Karpas-422 (cell line): ENCODE measurements around the gene SPTLC2. TPM values are rescaled to one million over a fixed set of nuclear protein-coding genes. Genes with fewer than 3 reads are reported as not detected.

Source experiments
- DNase-seq: peaks from one replicate; pipeline ENCODE4 v3.0.0-alpha.2; 2015
- H2AFZ ChIP-seq: fragments of 200-600 bp; sonication (generic); 2 replicates; pipeline ENCODE4 v1.6.1; 2014; ENCODE audit warnings: antibody characterized with exemption, low read length, mixed read lengths
- H3K27ac ChIP-seq: fragments of 200-600 bp; sonication (generic); 2 replicates; pipeline ENCODE4 v1.5.1; 2014; ENCODE audit warnings: mild to moderate bottlenecking, low read length, moderate library complexity
- H3K27me3 ChIP-seq: fragments of 200-600 bp; sonication (generic); 2 replicates; pipeline ENCODE4 v1.6.1; 2014; ENCODE audit warnings: low read length, mixed read lengths
- H3K36me3 ChIP-seq: fragments of 200-600 bp; sonication (generic); 2 replicates; pipeline ENCODE4 v1.6.1; 2014; ENCODE audit warnings: low read length, mixed read lengths; ENCODE audit not compliant: insufficient read depth
- H3K4me1 ChIP-seq: fragments of 200-600 bp; sonication (generic); 2 replicates; pipeline ENCODE4 v1.6.1; 2014; ENCODE audit warnings: mild to moderate bottlenecking, low read length, mixed read lengths
- H3K4me2 ChIP-seq: fragments of 200-600 bp; sonication (generic); 2 replicates; pipeline ENCODE4 v1.6.1; 2014; ENCODE audit warnings: low read length, low read depth, mild to moderate bottlenecking; ENCODE audit not compliant: poor library complexity, severe bottlenecking
- H3K4me3 ChIP-seq: fragments of 200-600 bp; sonication (generic); 2 replicates; pipeline ENCODE4 v1.5.1; 2014; ENCODE audit warnings: mild to moderate bottlenecking, antibody characterized with exemption, low read length, mixed read lengths
- H3K79me2 ChIP-seq: fragments of 200-600 bp; sonication (generic); 2 replicates; pipeline ENCODE4 v1.6.1; 2014; ENCODE audit warnings: mild to moderate bottlenecking, low read length, mixed read lengths
- H3K9ac ChIP-seq: fragments of 200-600 bp; sonication (generic); 2 replicates; pipeline ENCODE4 v1.6.0; 2014; ENCODE audit warnings: low read length
- H3K9me2 ChIP-seq: fragments of 200-600 bp; sonication (generic), shearing (Covaris generic); replicated peaks from 2 replicates; pipeline ENCODE4 v1.6.0; 2014; ENCODE audit warnings: mild to moderate bottlenecking, low read length, moderate library complexity; ENCODE audit not compliant: insufficient read depth
- H3K9me3 ChIP-seq: fragments of 300-700, 200-600 bp; sonication (generic); 2 replicates; pipeline ENCODE4 v1.6.1; 2014; ENCODE audit warnings: low read length, mixed read lengths
- H4K20me1 ChIP-seq: fragments of 200-600 bp; sonication (generic); 2 replicates; pipeline ENCODE4 v1.6.1; 2014; ENCODE audit warnings: mild to moderate bottlenecking, antibody characterized with exemption, low read length, low read depth; ENCODE audit not compliant: insufficient read depth
- total RNA-seq: library from RNA; depleted of rRNA; stranded (reverse); fragments of >200 nt; shearing (Covaris generic); gene quantifications from 2 replicates; pipeline ENCODE4 v1.2.3, GENCODE V29; 2014; ENCODE audit warnings: low replicate concordance

The SPTLC2 gene
- total RNA-seq, 1 experiment from 2014 or later: 97.0 TPM

DNA sequence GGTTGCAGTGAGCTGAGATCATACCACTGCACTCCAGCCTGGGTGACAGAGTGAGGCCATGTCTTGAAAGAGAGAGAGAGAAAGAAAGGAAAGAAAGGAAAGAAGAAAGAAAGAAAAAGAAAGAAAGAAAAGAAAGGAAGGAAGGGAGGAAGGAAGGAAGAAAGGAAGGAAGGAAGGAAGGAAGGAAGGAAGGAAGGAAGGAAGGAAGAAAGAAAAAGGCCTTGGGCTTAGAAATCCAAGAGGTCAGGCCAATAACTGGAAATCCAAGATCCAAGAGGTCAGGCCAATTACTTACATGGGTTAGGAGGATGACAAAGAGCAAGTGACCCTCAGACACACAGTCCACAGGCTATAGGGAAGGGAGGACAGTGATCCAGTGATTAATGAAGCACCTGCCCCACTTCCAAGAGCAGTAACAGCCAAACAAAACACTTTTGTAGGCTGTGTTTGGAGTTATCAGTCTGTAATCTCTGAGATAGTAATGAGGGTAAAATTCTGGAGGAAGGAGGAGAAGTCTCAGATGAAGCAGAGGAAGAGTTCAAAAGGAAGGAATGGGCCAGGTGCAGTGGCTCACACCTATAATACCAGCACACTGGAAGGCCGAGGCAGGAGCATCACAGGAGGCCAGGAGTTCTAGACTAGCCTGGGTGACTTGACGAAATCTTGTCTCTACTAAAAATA lies 32.2 kb upstream of the SPTLC2 start:
- Histone ChIP-seq H2AFZ (no peak overlapping the region), H3K79me2 (no peaks in the 10 kb centered on the region), H3K9ac (no peak overlapping the region), H3K36me3 (no peaks in the 10 kb centered on the region), H3K4me3 (no peak overlapping the region), H4K20me1 (no peaks in the 10 kb centered on the region), H3K27me3 (no peaks in the 10 kb centered on the region), H3K4me2 (no peak overlapping the region), H3K27ac (no peak overlapping the region), H3K4me1 (peaks cover 3% of the 10 kb centered on the region), H3K9me2 (no peaks in the 10 kb centered on the region), H3K9me3 (no peaks in the 10 kb centered on the region)
- DNase-seq: no peak

DNA sequence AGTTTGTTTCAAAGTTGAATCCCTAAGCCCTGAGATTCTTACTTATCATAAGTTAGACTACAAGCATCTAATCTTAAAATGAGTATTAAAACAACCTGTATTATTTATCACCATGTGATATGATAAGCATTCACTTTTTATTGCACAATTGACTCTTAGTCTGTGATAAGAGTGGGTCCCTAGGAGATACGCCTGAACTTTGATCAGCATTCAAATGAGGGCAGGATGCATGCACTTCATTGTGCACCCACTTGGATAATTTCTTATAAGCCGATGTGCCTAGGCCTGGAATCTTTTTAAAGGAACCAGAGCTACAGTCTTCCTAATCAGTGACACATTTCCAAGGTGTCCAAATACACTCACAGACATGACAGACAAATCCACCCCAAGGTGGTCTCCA lies 31.4 kb upstream of the SPTLC2 start:
- no peak overlapping the region for H3K9ac ChIP-seq
- no peaks in the 10 kb centered on the region for H3K79me2 ChIP-seq
- no peak overlapping the region for H3K4me2 ChIP-seq
- no peaks in the 10 kb centered on the region for H3K36me3 ChIP-seq
- DNase-seq: no peak
- H3K9me3 ChIP-seq: no peaks in the 10 kb centered on the region
- no peak overlapping the region for H2AFZ ChIP-seq
- H3K9me2 ChIP-seq: no peaks in the 10 kb centered on the region
- no peaks in the 10 kb centered on the region for H4K20me1 ChIP-seq
- H3K4me3 ChIP-seq: no peak overlapping the region
- H3K27me3 ChIP-seq: no peaks in the 10 kb centered on the region
- H3K4me1 ChIP-seq: no peaks in the 10 kb centered on the region
- H3K27ac ChIP-seq: no peak overlapping the region

DNA sequence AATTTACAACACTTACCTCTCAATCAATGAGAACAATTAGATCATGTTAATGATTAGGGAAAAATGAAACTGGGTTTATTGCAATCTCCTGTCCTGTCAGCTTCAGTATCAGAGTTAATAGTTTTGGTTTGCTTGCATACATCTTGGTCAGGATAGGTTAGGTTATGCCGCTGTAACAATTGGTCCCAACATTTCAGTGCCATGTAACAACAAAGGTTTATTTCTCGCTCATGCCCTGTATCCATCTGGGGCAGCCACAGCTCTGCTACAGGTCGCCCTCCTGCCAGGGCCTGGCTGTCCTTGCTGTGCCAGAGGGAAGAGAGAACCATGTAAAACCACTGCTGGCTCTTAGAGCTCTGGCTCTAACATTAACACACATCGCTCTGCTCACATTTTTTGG lies 30.5 kb upstream of the SPTLC2 start:
- Histone ChIP-seq H3K79me2 (no peaks in the 10 kb centered on the region), H3K9me2 (no peaks in the 10 kb centered on the region), H3K27ac (no peak overlapping the region), H3K36me3 (no peaks in the 10 kb centered on the region), H3K9me3 (no peaks in the 10 kb centered on the region), H3K4me3 (no peak overlapping the region), H3K27me3 (no peaks in the 10 kb centered on the region), H3K4me2 (no peak overlapping the region), H3K4me1 (peaks cover 4% of the 10 kb centered on the region), H3K9ac (no peak overlapping the region), H4K20me1 (no peaks in the 10 kb centered on the region), H2AFZ (no peak overlapping the region)
- no peak for DNase-seq

DNA sequence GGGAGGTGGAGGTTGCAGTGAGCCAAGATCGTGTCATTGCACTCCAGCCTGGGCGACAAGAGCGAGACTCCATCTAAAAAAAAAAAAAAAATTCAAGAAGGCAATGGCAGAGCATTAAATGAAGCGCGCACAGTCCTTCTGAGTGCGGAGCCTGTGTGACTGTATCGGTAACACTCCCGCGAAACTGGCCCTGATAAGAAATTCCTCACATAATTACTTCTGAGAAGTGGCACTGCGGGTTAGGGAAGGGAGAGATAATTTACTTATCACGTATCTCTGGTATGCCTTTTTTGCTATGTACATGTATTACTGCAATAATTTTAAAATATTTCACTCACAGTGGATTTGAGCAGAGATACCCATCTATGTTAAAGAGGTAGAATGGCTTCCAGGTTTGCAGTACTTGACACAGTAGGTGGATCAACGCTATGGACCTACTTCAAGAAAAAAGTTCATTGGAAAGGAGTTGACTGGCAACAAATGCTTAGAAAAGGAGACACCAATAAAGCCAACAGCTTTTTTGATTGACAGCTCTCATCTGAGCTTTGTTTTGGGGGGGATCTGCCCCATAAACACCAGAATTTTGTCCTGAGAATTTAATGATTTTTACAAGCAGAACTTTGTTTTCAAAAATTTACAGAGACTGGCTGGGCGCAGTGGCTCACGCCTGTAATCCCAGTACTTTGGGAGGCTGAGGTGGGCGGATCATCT lies 29.2 kb upstream of the SPTLC2 start:
- H3K27me3 ChIP-seq: no peaks in the 10 kb centered on the region
- DNase-seq: no peak
- no peak overlapping the region for H3K4me2 ChIP-seq
- no peaks in the 10 kb centered on the region for H3K79me2 ChIP-seq
- no peak overlapping the region for H3K4me3 ChIP-seq
- H3K27ac ChIP-seq: no peak overlapping the region
- no peaks in the 10 kb centered on the region for H3K36me3 ChIP-seq
- no peak overlapping the region for H3K9ac ChIP-seq
- H3K9me2 ChIP-seq: no peaks in the 10 kb centered on the region
- H2AFZ ChIP-seq: no peak overlapping the region
- no peaks in the 10 kb centered on the region for H3K9me3 ChIP-seq
- peaks cover 16% of the 10 kb centered on the region for H3K4me1 ChIP-seq
- H4K20me1 ChIP-seq: no peaks in the 10 kb centered on the region

DNA sequence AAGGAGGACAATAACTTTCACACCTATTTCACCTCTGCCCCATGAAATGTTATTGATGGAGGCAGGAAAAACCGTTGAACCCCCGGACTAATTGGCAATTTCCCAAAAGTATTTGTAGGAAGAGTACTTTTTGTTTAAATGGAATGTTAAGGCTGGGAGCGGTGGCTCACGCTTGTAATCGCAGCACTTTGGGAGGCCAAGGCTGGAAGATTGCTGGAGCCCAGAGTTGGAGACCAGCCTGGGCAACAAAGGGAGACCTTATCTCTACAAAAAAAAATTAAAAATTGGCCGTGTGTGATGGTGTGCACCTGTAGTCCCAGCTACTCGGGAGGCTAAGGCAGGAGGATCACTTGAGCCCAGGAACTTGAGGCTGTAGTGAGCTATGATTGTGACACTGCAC lies 26.0 kb upstream of the SPTLC2 start:
- Histone ChIP-seq H3K79me2 (no peaks in the 10 kb centered on the region), H3K4me1 (peaks cover 16% of the 10 kb centered on the region), H3K4me3 (no peak overlapping the region), H3K36me3 (no peaks in the 10 kb centered on the region), H3K9ac (no peak overlapping the region; the same call in 1 of the 2 replicates), H3K9me3 (no peaks in the 10 kb centered on the region), H3K27ac (no peak overlapping the region), H3K9me2 (no peaks in the 10 kb centered on the region), H3K4me2 (peak overlapping the region; percentile 51), H3K27me3 (no peaks in the 10 kb centered on the region), H2AFZ (peak overlapping the region; percentile 57; the same call in 1 of the 2 replicates), H4K20me1 (no peaks in the 10 kb centered on the region)
- DNase-seq: no peak

- Histone ChIP-seq H3K4me3 (peak overlapping the region; percentile 47), H3K27ac (no peak overlapping the region), H4K20me1 (no peaks in the 10 kb centered on the region), H3K4me2 (peak overlapping the region; percentile 51), H3K27me3 (no peaks in the 10 kb centered on the region), H3K4me1 (peaks cover 16% of the 10 kb centered on the region), H3K9ac (peak overlapping the region; percentile 63), H3K36me3 (no peaks in the 10 kb centered on the region), H3K9me3 (no peaks in the 10 kb centered on the region), H2AFZ (peak overlapping the region; percentile 57), H3K9me2 (no peaks in the 10 kb centered on the region), H3K79me2 (no peaks in the 10 kb centered on the region)
- DNase-seq: peak; percentile 79
These were observed 25.3 kb upstream of the SPTLC2 start for GRCh38 chr14:77641534-77642341.

DNA sequence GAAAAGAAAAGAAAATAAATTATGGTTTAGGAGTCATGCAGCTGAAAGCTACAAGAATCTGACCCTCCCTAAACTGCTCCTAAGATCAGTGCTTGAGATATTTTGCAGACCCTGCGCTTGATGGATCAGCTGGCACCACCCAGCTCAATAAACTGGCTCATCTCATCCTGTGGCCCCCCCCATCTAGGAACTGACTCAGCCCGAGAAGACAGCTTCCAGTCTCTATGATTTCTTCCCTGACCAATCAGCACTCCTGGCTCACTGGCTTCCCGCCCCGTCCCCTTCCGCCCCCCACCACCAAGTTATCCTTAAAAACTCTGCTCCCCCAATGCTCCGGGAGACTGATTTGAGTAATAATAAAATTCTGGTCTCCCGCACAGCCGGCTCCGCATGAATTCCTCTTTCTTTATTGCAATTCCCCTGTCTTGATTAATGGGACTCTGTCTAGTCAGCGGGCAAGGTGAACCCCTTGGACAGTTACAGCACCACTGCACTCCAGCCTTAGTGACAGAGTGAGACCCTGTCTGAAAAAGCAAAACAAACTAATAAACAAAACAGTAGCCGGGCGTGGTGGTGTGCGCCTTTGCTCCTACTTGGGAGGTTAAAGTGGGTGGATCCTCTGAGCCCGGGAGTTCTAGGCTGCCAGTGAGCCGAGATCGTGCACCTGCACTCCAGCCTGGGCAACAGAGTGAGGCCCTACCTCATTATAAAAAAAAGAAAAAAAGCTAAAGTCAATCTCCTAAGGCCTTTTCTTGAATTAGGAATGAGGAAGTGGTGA lies 24.5 kb upstream of the SPTLC2 start:
- no peaks in the 10 kb centered on the region for H3K27me3 ChIP-seq
- no peak overlapping the region for H3K27ac ChIP-seq
- peak overlapping the region; percentile 47 for H3K4me3 ChIP-seq
- H4K20me1 ChIP-seq: no peaks in the 10 kb centered on the region
- no peaks in the 10 kb centered on the region for H3K79me2 ChIP-seq
- no peaks in the 10 kb centered on the region for H3K9me2 ChIP-seq
- H3K36me3 ChIP-seq: no peaks in the 10 kb centered on the region
- H3K4me2 ChIP-seq: peak overlapping the region; percentile 51
- peak; percentile 67 for DNase-seq
- peak overlapping the region; percentile 63 for H3K9ac ChIP-seq
- H3K4me1 ChIP-seq: peaks cover 16% of the 10 kb centered on the region
- peak overlapping the region; percentile 57 for H2AFZ ChIP-seq
- H3K9me3 ChIP-seq: no peaks in the 10 kb centered on the region
